HG03060 (cell line): ENCODE data around the gene MCTP1.
A peak's percentile ranks its signal among the peaks of the same experiment; 100 is the strongest.

ENCODE experiments used
- ATAC-seq: cut with Tn5 transposase; IDR thresholded peaks from one replicate; pipeline ENCODE4 v1.9.1; 2021; ENCODE audit warnings: low read depth, moderate number of reproducible peaks; ENCODE audit not compliant: unreplicated experiment

Gene MCTP1

GRCh38 chr5:94745786-94746730 is 538.8 kb downstream of the MCTP1 start:
- peak; percentile 67 for ATAC-seq

- ATAC-seq = no peak
Measured at GRCh38 chr5:94744906-94745305, 540.0 kb downstream of the MCTP1 start.

GRCh38 chr5:94742852-94743251 is 542.0 kb downstream of the MCTP1 start:
- ATAC-seq = no peak

- no peak for ATAC-seq
Measured at GRCh38 chr5:94740286-94740685, 544.6 kb downstream of the MCTP1 start.

- ATAC-seq = no peak
Measured at GRCh38 chr5:94736498-94736897, 548.4 kb downstream of the MCTP1 start.

- no peak for ATAC-seq
Measured at GRCh38 chr5:94731471-94731870, 553.4 kb downstream of the MCTP1 start.

- no peak for ATAC-seq
Measured at GRCh38 chr5:94725142-94725541, 559.8 kb downstream of the MCTP1 start.

GRCh38 chr5:94715768-94716167 is 569.1 kb downstream of the MCTP1 start:
- ATAC-seq = no peak

GRCh38 chr5:94711785-94712184 is 573.1 kb downstream of the MCTP1 start:
- ATAC-seq = no peak

- ATAC-seq = no peak
Measured at GRCh38 chr5:94709277-94709676, 575.6 kb downstream of the MCTP1 start.

- ATAC-seq = no peak
Measured at GRCh38 chr5:94707359-94707758, 577.5 kb downstream of the MCTP1 start.

GRCh38 chr5:94705427-94705826 is 579.5 kb downstream of the MCTP1 start:
- no peak for ATAC-seq

GRCh38 chr5:94702729-94703128 is 582.2 kb downstream of the MCTP1 start:
- ATAC-seq = no peak

GRCh38 chr5:94700592-94700991 is 584.3 kb downstream of the MCTP1 start:
- ATAC-seq = peak; percentile 76

GRCh38 chr5:94699562-94699961 is 585.3 kb downstream of the MCTP1 start:
- ATAC-seq = no peak

GRCh38 chr5:94698197-94698596 is 586.7 kb downstream of the MCTP1 start:
- no peak for ATAC-seq

GRCh38 chr5:94694671-94695070 is 590.2 kb downstream of the MCTP1 start:
- ATAC-seq = no peak

- no peak for ATAC-seq
Measured at GRCh38 chr5:94693845-94694370, 591.0 kb downstream of the MCTP1 start.

- peak; percentile 51 for ATAC-seq
Measured at GRCh38 chr5:94693043-94693822, 591.7 kb downstream of the MCTP1 start.

- no peak for ATAC-seq
Measured at GRCh38 chr5:94692581-94692980, 592.3 kb downstream of the MCTP1 start.

GRCh38 chr5:94691949-94692348 is 592.9 kb downstream of the MCTP1 start:
- no peak for ATAC-seq
